HEK293 (cell line): ENCODE results near the gene PRXL2B.
A peak's percentile ranks its signal among the peaks of the same experiment; 100 is the strongest.

Source experiments
- GLI2 ChIP-seq: fragments of 450-650 bp; formaldehyde crosslinking; IDR thresholded peaks from 2 replicates; pipeline ENCODE4; 2017; ENCODE audit warnings: missing biosample characterization, missing genetic modification characterization, low read depth, borderline replicate concordance
- HOXA7 ChIP-seq: sonication (generic); formaldehyde crosslinking; IDR thresholded peaks from 2 replicates; pipeline ENCODE4 v1.8.1; 2022; ENCODE audit warnings: missing genetic modification reagents, borderline replicate concordance
- KLF1 ChIP-seq: fragments of 450-650 bp; formaldehyde crosslinking; IDR thresholded peaks from 2 replicates; pipeline ENCODE4 v1.5.1; 2016; ENCODE audit warnings: missing biosample characterization, missing genetic modification characterization
- KLF8 ChIP-seq: fragments of 450-650 bp; formaldehyde crosslinking; IDR thresholded peaks from 2 replicates; pipeline ENCODE4 v1.5.1; 2016; ENCODE audit warnings: missing biosample characterization, missing genetic modification characterization
- SALL2 ChIP-seq: fragments of 450-650 bp; formaldehyde crosslinking; IDR thresholded peaks from 2 replicates; pipeline ENCODE4 v1.5.0; 2017; ENCODE audit warnings: missing biosample characterization, mild to moderate bottlenecking, missing genetic modification characterization, borderline replicate concordance
- SP3 ChIP-seq: fragments of 450-650 bp; formaldehyde crosslinking; IDR thresholded peaks from 2 replicates; pipeline ENCODE4 v1.5.1; 2016; ENCODE audit warnings: missing biosample characterization, missing genetic modification characterization
- YY1 ChIP-seq: fragments of 450-650 bp; formaldehyde crosslinking; IDR thresholded peaks from 2 replicates; pipeline ENCODE4 v1.5.1; 2018; ENCODE audit warnings: missing biosample characterization, missing genetic modification characterization
- ZBTB21 ChIP-seq: fragments of 450-650 bp; formaldehyde crosslinking; IDR thresholded peaks from 2 replicates; pipeline ENCODE4 v1.5.1; 2017; ENCODE audit warnings: missing biosample characterization, missing genetic modification characterization
- ZBTB48 ChIP-seq: fragments of 450-650 bp; formaldehyde crosslinking; IDR thresholded peaks from 2 replicates; pipeline ENCODE4 v1.5.1; 2016; ENCODE audit warnings: missing biosample characterization, missing genetic modification characterization
- ZFP3 ChIP-seq: fragments of 450-650 bp; formaldehyde crosslinking; IDR thresholded peaks from 2 replicates; pipeline ENCODE4 v1.5.1; 2016; ENCODE audit warnings: low read depth, missing biosample characterization, missing genetic modification characterization
- ZNF184 ChIP-seq: fragments of 450-650 bp; IDR thresholded peaks from 2 replicates; pipeline ENCODE4 v1.5.1; 2018; ENCODE audit warnings: missing biosample characterization, mild to moderate bottlenecking, missing genetic modification characterization
- ZNF202 ChIP-seq: fragments of 450-650 bp; formaldehyde crosslinking; IDR thresholded peaks from 2 replicates; pipeline ENCODE4 v1.5.1; 2016; ENCODE audit warnings: missing biosample characterization, missing genetic modification characterization, borderline replicate concordance
- ZNF239 ChIP-seq: fragments of 450-650 bp; formaldehyde crosslinking; IDR thresholded peaks from 2 replicates; pipeline ENCODE4 v1.5.1; 2016; ENCODE audit warnings: missing biosample characterization, missing genetic modification characterization
- ZNF335 ChIP-seq: fragments of 450-650 bp; formaldehyde crosslinking; conservative IDR thresholded peaks from 2 replicates; pipeline ENCODE4 v1.5.1; 2016; ENCODE audit warnings: missing biosample characterization, missing genetic modification characterization
- ZNF48 ChIP-seq: fragments of 450-650 bp; formaldehyde crosslinking; IDR thresholded peaks from 2 replicates; pipeline ENCODE4 v1.5.1; 2016; ENCODE audit warnings: missing biosample characterization, missing genetic modification characterization
- ZNF501 ChIP-seq: fragments of 450-650 bp; formaldehyde crosslinking; IDR thresholded peaks from 2 replicates; pipeline ENCODE4 v1.5.1; 2016; ENCODE audit warnings: missing biosample characterization, missing genetic modification characterization
- ZNF561 ChIP-seq: fragments of 450-650 bp; IDR thresholded peaks from 2 replicates; pipeline ENCODE4 v1.5.1; 2018; ENCODE audit warnings: missing biosample characterization, missing genetic modification characterization, borderline replicate concordance
- ZNF596 ChIP-seq: fragments of 450-650 bp; IDR thresholded peaks from 2 replicates; pipeline ENCODE4 v1.5.0; 2018; ENCODE audit warnings: missing biosample characterization, mild to moderate bottlenecking, missing genetic modification characterization, moderate library complexity
- ZNF600 ChIP-seq: fragments of 450-650 bp; formaldehyde crosslinking; IDR thresholded peaks from 2 replicates; pipeline ENCODE4 v1.5.1; 2016; ENCODE audit warnings: missing biosample characterization, missing genetic modification characterization
- ZNF621 ChIP-seq: fragments of 450-650 bp; formaldehyde crosslinking; IDR thresholded peaks from 2 replicates; pipeline ENCODE4 v1.5.1; 2017; ENCODE audit warnings: missing biosample characterization, missing genetic modification characterization
- ZNF654 ChIP-seq: fragments of 450-650 bp; formaldehyde crosslinking; IDR thresholded peaks from 2 replicates; pipeline ENCODE4 v1.5.1; 2016; ENCODE audit warnings: low read depth, missing biosample characterization, missing genetic modification characterization
- ZNF777 ChIP-seq: fragments of 450-650 bp; formaldehyde crosslinking; IDR thresholded peaks from 2 replicates; pipeline ENCODE4 v1.5.1; 2017; ENCODE audit warnings: missing biosample characterization, missing genetic modification characterization, borderline replicate concordance
- ZNF791 ChIP-seq: fragments of 450-650 bp; formaldehyde crosslinking; IDR thresholded peaks from 2 replicates; pipeline ENCODE4 v1.5.1; 2016; ENCODE audit warnings: missing biosample characterization, missing genetic modification characterization
- TF ChIP-seq, protein P1 (sequence below): fragments of 450-650 bp; formaldehyde crosslinking; IDR thresholded peaks from 2 replicates; pipeline ENCODE4 v1.5.1; 2016; ENCODE audit warnings: missing biosample characterization, missing genetic modification characterization
- TF ChIP-seq, protein P2 (sequence below): fragments of 450-650 bp; formaldehyde crosslinking; IDR thresholded peaks from 2 replicates; pipeline ENCODE4 v1.5.1; 2016; ENCODE audit warnings: missing biosample characterization, missing genetic modification characterization
- TF ChIP-seq, protein P3 (sequence below): fragments of 450-650 bp; formaldehyde crosslinking; IDR thresholded peaks from 2 replicates; pipeline ENCODE4 v1.5.1; 2016; ENCODE audit warnings: missing biosample characterization, missing genetic modification characterization
- TF ChIP-seq, protein P4 (sequence below): fragments of 450-650 bp; formaldehyde crosslinking; IDR thresholded peaks from 2 replicates; pipeline ENCODE4 v1.5.1; 2016; ENCODE audit warnings: missing biosample characterization, missing genetic modification characterization
- TF ChIP-seq, protein P5 (sequence below): fragments of 450-650 bp; formaldehyde crosslinking; IDR thresholded peaks from 2 replicates; pipeline ENCODE4 v1.5.1; 2017; ENCODE audit warnings: missing biosample characterization, missing genetic modification characterization
- TF ChIP-seq, protein P6 (sequence below): fragments of 450-650 bp; formaldehyde crosslinking; IDR thresholded peaks from 2 replicates; pipeline ENCODE4 v1.5.1; 2016; ENCODE audit warnings: missing biosample characterization, missing genetic modification characterization

Gene PRXL2B

DNA sequence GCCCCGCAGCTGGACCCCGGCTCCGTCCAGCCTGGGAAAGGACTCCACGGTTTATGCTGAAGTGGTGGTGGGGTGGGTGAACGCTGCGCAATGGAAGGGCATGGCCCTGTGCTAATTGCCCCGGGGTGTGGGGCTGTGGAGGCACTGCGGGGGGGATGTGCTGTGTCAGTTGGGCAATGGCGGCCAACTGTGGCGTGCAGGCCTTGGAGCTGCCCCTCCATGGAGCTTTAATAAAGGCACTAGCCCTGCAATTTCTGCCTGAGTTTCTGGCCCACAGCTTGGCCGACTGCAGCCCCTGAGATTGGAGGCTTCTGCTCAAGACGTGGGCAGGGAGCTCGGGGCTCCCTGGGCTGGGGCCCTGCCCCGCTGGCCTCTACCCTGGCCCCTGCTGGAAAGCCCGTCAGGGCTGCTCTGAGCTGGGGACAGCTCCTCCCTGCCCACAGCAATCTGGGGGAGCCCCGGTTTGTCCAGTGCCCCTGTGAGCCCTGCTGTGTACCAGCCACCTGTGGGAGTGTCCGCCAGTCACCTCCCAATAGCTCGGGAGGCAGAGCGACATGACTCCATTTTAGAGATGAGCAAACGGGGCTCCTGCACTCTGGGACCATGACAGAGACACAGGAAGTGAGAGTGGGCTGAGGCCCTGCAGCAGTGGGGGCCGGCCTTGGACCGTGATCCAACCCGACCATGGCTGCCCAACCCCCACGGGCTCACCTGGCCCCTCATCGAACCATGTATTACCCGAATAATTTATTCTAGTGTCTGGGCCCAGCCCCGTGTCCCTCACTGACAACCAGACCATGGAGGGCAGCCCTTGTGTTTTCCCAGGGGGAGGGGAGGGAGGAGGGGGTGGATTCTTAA is 39.1 kb upstream of the PRXL2B start (continued):
- TF ChIP-seq, protein P1, sequence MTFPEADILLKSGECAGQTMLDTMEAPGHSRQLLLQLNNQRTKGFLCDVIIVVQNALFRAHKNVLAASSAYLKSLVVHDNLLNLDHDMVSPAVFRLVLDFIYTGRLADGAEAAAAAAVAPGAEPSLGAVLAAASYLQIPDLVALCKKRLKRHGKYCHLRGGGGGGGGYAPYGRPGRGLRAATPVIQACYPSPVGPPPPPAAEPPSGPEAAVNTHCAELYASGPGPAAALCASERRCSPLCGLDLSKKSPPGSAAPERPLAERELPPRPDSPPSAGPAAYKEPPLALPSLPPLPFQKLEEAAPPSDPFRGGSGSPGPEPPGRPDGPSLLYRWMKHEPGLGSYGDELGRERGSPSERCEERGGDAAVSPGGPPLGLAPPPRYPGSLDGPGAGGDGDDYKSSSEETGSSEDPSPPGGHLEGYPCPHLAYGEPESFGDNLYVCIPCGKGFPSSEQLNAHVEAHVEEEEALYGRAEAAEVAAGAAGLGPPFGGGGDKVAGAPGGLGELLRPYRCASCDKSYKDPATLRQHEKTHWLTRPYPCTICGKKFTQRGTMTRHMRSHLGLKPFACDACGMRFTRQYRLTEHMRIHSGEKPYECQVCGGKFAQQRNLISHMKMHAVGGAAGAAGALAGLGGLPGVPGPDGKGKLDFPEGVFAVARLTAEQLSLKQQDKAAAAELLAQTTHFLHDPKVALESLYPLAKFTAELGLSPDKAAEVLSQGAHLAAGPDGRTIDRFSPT, result peak; percentile 88; the same call in 1 of the 2 replicates
- TF ChIP-seq YY1, result peak; percentile 82
- no peak; the same call in 1 of the 2 replicates for TF ChIP-seq ZNF335 (tag by site-specific recombination)
- no peak for TF ChIP-seq ZNF654 (tag by site-specific recombination)
- peak; percentile 22 for TF ChIP-seq ZNF600 (tag by site-specific recombination)
- no peak for TF ChIP-seq ZNF777
- TF ChIP-seq ZNF501 (tag by site-specific recombination), result 0 out of 2 replicates have a peak, but pooled peaks have one; percentile 12
- TF ChIP-seq ZBTB21 (tag by site-specific recombination), result no peak
- TF ChIP-seq ZNF621 (tag by site-specific recombination), result no peak
- TF ChIP-seq, protein P2, sequence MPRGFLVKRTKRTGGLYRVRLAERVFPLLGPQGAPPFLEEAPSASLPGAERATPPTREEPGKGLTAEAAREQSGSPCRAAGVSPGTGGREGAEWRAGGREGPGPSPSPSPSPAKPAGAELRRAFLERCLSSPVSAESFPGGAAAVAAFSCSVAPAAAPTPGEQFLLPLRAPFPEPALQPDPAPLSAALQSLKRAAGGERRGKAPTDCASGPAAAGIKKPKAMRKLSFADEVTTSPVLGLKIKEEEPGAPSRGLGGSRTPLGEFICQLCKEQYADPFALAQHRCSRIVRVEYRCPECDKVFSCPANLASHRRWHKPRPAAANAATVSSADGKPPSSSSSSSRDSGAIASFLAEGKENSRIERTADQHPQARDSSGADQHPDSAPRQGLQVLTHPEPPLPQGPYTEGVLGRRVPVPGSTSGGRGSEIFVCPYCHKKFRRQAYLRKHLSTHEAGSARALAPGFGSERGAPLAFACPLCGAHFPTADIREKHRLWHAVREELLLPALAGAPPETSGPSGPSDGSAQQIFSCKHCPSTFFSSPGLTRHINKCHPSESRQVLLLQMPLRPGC (tag by site-specific recombination), result 0 out of 2 replicates have a peak, but pooled peaks have one; percentile 22
- no peak for TF ChIP-seq ZNF202
- TF ChIP-seq HOXA7, result no peak
- 0 out of 2 replicates have a peak, but pooled peaks have one; percentile 8 for TF ChIP-seq KLF8 (tag by site-specific recombination)
- no peak for TF ChIP-seq ZNF48 (tag by site-specific recombination)
- TF ChIP-seq, protein P3, sequence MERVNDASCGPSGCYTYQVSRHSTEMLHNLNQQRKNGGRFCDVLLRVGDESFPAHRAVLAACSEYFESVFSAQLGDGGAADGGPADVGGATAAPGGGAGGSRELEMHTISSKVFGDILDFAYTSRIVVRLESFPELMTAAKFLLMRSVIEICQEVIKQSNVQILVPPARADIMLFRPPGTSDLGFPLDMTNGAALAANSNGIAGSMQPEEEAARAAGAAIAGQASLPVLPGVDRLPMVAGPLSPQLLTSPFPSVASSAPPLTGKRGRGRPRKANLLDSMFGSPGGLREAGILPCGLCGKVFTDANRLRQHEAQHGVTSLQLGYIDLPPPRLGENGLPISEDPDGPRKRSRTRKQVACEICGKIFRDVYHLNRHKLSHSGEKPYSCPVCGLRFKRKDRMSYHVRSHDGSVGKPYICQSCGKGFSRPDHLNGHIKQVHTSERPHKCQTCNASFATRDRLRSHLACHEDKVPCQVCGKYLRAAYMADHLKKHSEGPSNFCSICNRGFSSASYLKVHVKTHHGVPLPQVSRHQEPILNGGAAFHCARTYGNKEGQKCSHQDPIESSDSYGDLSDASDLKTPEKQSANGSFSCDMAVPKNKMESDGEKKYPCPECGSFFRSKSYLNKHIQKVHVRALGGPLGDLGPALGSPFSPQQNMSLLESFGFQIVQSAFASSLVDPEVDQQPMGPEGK (tag by site-specific recombination), result peak; percentile 59; the same call in 1 of the 2 replicates
- no peak for TF ChIP-seq ZFP3
- no peak for TF ChIP-seq ZNF239 (tag by site-specific recombination)
- TF ChIP-seq SALL2 (tag by site-specific recombination), result no peak
- TF ChIP-seq, protein P4, sequence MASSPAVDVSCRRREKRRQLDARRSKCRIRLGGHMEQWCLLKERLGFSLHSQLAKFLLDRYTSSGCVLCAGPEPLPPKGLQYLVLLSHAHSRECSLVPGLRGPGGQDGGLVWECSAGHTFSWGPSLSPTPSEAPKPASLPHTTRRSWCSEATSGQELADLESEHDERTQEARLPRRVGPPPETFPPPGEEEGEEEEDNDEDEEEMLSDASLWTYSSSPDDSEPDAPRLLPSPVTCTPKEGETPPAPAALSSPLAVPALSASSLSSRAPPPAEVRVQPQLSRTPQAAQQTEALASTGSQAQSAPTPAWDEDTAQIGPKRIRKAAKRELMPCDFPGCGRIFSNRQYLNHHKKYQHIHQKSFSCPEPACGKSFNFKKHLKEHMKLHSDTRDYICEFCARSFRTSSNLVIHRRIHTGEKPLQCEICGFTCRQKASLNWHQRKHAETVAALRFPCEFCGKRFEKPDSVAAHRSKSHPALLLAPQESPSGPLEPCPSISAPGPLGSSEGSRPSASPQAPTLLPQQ, result peak; percentile 41; the same call in 1 of the 2 replicates
- TF ChIP-seq ZNF561 (tag by site-specific recombination), result peak; percentile 75
- peak; percentile 18; the same call in 1 of the 2 replicates for TF ChIP-seq KLF1
- no peak for TF ChIP-seq ZNF791 (tag by site-specific recombination)
- TF ChIP-seq ZBTB48 (tag by site-specific recombination), result no peak
- no peak for TF ChIP-seq ZNF184 (tag by site-specific recombination)
- TF ChIP-seq, protein P5, sequence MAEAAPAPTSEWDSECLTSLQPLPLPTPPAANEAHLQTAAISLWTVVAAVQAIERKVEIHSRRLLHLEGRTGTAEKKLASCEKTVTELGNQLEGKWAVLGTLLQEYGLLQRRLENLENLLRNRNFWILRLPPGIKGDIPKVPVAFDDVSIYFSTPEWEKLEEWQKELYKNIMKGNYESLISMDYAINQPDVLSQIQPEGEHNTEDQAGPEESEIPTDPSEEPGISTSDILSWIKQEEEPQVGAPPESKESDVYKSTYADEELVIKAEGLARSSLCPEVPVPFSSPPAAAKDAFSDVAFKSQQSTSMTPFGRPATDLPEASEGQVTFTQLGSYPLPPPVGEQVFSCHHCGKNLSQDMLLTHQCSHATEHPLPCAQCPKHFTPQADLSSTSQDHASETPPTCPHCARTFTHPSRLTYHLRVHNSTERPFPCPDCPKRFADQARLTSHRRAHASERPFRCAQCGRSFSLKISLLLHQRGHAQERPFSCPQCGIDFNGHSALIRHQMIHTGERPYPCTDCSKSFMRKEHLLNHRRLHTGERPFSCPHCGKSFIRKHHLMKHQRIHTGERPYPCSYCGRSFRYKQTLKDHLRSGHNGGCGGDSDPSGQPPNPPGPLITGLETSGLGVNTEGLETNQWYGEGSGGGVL (tag by site-specific recombination), result peak; percentile 67
- TF ChIP-seq GLI2 (tag by site-specific recombination), result no peak
- no peak for TF ChIP-seq ZNF596
- no peak for TF ChIP-seq SP3 (tag by site-specific recombination)
- TF ChIP-seq, protein P6, sequence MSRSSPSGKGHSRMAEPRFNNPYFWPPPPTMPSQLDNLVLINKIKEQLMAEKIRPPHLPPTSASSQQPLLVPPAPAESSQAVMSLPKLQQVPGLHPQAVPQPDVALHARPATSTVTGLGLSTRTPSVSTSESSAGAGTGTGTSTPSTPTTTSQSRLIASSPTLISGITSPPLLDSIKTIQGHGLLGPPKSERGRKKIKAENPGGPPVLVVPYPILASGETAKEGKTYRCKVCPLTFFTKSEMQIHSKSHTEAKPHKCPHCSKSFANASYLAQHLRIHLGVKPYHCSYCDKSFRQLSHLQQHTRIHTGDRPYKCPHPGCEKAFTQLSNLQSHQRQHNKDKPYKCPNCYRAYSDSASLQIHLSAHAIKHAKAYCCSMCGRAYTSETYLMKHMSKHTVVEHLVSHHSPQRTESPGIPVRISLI (tag by site-specific recombination), result no peak
